AG09319 (cell line): ENCODE measurements around the gene SYNRG.
"Not testable (repeated sequence)": the region's sequence is repeated elsewhere in the genome, so short reads cannot be mapped to it uniquely, and the experiment has no call there.

Experiments
- DNase-seq: peaks from one replicate; pipeline ENCODE4 v3.0.0-alpha.2; 2010; ENCODE audit warnings: low read depth; ENCODE audit errors: extremely low read depth
- CTCF ChIP-seq: IDR thresholded peaks from 2 replicates; pipeline ENCODE4 v1.5.1; 2011; ENCODE audit warnings: low read depth, mild to moderate bottlenecking, inconsistent platforms, low read length, moderate library complexity

SYNRG gene

GRCh38 chr17:37643118-37643766, 34.0 kb upstream of the SYNRG start, which contains the start of gene DDX52:
TSS of gene DDX52 (minus strand) at chr17:37643446. CDS start at chr17:37643420, 26 bp downstream.
- peak; percentile 63 for DNase-seq
- TF ChIP-seq CTCF, result peak; percentile 10

- no peak for TF ChIP-seq CTCF
- DNase-seq, result no peak
Observed at GRCh38 chr17:37642681-37643080, 33.5 kb upstream of the SYNRG start.

GRCh38 chr17:37640015-37640414, 30.8 kb upstream of the SYNRG start:
- DNase-seq, result no peak
- no peak for TF ChIP-seq CTCF

GRCh38 chr17:37637956-37638355, 28.7 kb upstream of the SYNRG start:
- DNase-seq, result no peak
- TF ChIP-seq CTCF, result no peak

- DNase-seq, result not testable (repeated sequence)
Observed at GRCh38 chr17:37616430-37616829, 7.2 kb upstream of the SYNRG start.

GRCh38 chr17:37614823-37615222, 5.6 kb upstream of the SYNRG start:
- TF ChIP-seq CTCF, result no peak
- DNase-seq, result no peak

GRCh38 chr17:37614391-37614790, 5.2 kb upstream of the SYNRG start:
- DNase-seq, result peak; percentile 20
- no peak for TF ChIP-seq CTCF

- TF ChIP-seq CTCF, result no peak
- no peak for DNase-seq
Observed at GRCh38 chr17:37610971-37611370, 1.8 kb upstream of the SYNRG start.

GRCh38 chr17:37610041-37610420, 813 bp upstream of the SYNRG start:
- not testable (repeated sequence) for DNase-seq
